ENCODE data around the gene TBC1D12. TPM values are rescaled to one million over a fixed set of nuclear protein-coding genes. Genes with fewer than 3 reads are reported as not detected.

The TBC1D12 gene
- total RNA-seq, 2 experiments from 2014 or later, result 0.27 to 0.42 TPM

- no peaks in the 10 kb centered on the region for H3K36me3 Mint-ChIP-seq (ENCODE audit: low read depth)
- peaks cover 48% of the 10 kb centered on the region for H3K27me3 Mint-ChIP-seq
- no peak overlapping the region for H3K27ac Mint-ChIP-seq
- Histone ChIP-seq H3K27ac (ENCODE audit: low read depth in 1 of 2, low read length in 2 of 2) (no peak overlapping the region), H3K27me3 (ENCODE audit: control insufficient read depth in 1 of 2, insufficient read depth in 2 of 2, low read length in 2 of 2) (peaks cover 0 to 3% of the 10 kb centered on the region in 2 experiments), H3K4me1 (ENCODE audit: insufficient read depth, low read length) (no peaks in the 10 kb centered on the region), H3K4me3 (ENCODE audit: low read length) (no peak overlapping the region), H3K36me3 (ENCODE audit: insufficient read depth, low read length) (no peaks in the 10 kb centered on the region), H3K9me3 (ENCODE audit: control insufficient read depth in 1 of 2, insufficient read depth in 1 of 2, low read length in 2 of 2) (peaks cover 0 to 3% of the 10 kb centered on the region in 2 experiments)
- CTCF ChIA-PET, result no interaction called here
- TF ChIP-seq, protein P1, sequence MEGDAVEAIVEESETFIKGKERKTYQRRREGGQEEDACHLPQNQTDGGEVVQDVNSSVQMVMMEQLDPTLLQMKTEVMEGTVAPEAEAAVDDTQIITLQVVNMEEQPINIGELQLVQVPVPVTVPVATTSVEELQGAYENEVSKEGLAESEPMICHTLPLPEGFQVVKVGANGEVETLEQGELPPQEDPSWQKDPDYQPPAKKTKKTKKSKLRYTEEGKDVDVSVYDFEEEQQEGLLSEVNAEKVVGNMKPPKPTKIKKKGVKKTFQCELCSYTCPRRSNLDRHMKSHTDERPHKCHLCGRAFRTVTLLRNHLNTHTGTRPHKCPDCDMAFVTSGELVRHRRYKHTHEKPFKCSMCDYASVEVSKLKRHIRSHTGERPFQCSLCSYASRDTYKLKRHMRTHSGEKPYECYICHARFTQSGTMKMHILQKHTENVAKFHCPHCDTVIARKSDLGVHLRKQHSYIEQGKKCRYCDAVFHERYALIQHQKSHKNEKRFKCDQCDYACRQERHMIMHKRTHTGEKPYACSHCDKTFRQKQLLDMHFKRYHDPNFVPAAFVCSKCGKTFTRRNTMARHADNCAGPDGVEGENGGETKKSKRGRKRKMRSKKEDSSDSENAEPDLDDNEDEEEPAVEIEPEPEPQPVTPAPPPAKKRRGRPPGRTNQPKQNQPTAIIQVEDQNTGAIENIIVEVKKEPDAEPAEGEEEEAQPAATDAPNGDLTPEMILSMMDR (IDR thresholded peaks at IDR 0.05), result no peak
- POLR2A ChIA-PET, result no interaction called here
- no peak overlapping the region for H3K4me3 Mint-ChIP-seq
- ATAC-seq (ENCODE audit: poor library complexity) (no peak), DNase-seq (no peak)
- H3K4me1 Mint-ChIP-seq (ENCODE audit: low read depth), result no peaks in the 10 kb centered on the region
- intact Hi-C loops (cut with DNase I, micrococcal nuclease), result no loop called here
- peaks cover 3% of the 10 kb centered on the region for H3K9me3 Mint-ChIP-seq
Measured at GRCh38 chr10:94420516-94420915, 18.2 kb downstream of the TBC1D12 start.

DNA sequence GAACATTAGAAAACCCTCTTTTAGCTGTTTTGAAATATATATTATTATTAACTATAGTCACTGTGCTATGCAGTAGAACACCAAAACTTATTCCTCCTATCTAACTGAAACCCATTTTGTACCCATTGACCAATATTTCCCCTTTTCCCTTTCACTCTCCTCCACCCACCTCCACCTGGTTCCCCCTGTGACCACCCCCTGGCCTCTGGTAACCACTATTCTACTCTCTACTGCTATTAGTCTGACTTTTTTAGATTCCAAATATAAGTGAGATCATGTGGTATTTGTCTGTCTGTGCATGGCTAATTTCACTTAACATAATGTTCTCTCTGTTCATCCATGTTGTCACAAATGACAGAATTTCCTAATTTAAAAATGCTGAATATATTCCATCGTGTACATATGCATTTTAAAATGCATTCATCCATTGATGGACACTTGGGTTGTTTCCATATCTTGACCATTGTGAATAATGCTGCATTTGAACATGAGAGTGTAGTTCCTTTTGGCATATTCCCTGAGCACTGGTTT, 18.7 kb downstream of the TBC1D12 start:
- Mint-ChIP-seq H3K27me3 (peaks cover 53% of the 10 kb centered on the region), H3K9me3 (peaks cover 3% of the 10 kb centered on the region), H3K4me1 (ENCODE audit: low read depth) (no peaks in the 10 kb centered on the region), H3K36me3 (ENCODE audit: low read depth) (no peaks in the 10 kb centered on the region), H3K27ac (no peak overlapping the region), H3K4me3 (no peak overlapping the region)
- intact Hi-C loops (cut with DNase I, micrococcal nuclease), result no loop called here
- ChIA-PET POLR2A (no interaction called here), CTCF (no interaction called here)
- Histone ChIP-seq H3K36me3 (ENCODE audit: insufficient read depth, low read length) (no peaks in the 10 kb centered on the region), H3K4me1 (ENCODE audit: insufficient read depth, low read length) (no peaks in the 10 kb centered on the region), H3K27me3 (ENCODE audit: control insufficient read depth in 1 of 2, insufficient read depth in 2 of 2, low read length in 2 of 2) (peaks cover 0 to 3% of the 10 kb centered on the region in 2 experiments), H3K4me3 (ENCODE audit: low read length) (no peak overlapping the region), H3K9me3 (ENCODE audit: control insufficient read depth in 1 of 2, insufficient read depth in 1 of 2, low read length in 2 of 2) (peaks cover 2 to 3% of the 10 kb centered on the region in 2 experiments), H3K27ac (ENCODE audit: low read depth in 1 of 2, low read length in 2 of 2) (no peak overlapping the region)
- DNase-seq, result no peak
- TF ChIP-seq, protein P1 (IDR thresholded peaks at IDR 0.05), result no peak
- no peak for ATAC-seq (ENCODE audit: poor library complexity)

- DNase-seq, result no peak
- no peaks in the 10 kb centered on the region for H3K36me3 ChIP-seq (ENCODE audit: insufficient read depth, low read length)
- no peak overlapping the region for H3K27ac ChIP-seq (ENCODE audit: low read depth in 1 of 2, low read length in 2 of 2)
- H3K4me3 ChIP-seq (ENCODE audit: low read length), result no peak overlapping the region
- no peaks in the 10 kb centered on the region for H3K4me1 ChIP-seq (ENCODE audit: insufficient read depth, low read length)
- TF ChIP-seq, protein P1 (IDR thresholded peaks at IDR 0.05), result no peak
- Mint-ChIP-seq H3K4me3 (no peak overlapping the region), H3K27me3 (peaks cover 56% of the 10 kb centered on the region), H3K27ac (no peak overlapping the region), H3K9me3 (peaks cover 8% of the 10 kb centered on the region), H3K4me1 (ENCODE audit: low read depth) (no peaks in the 10 kb centered on the region), H3K36me3 (ENCODE audit: low read depth) (no peaks in the 10 kb centered on the region)
- peaks cover 3 to 4% of the 10 kb centered on the region in 2 experiments for H3K9me3 ChIP-seq (ENCODE audit: control insufficient read depth in 1 of 2, insufficient read depth in 1 of 2, low read length in 2 of 2)
- intact Hi-C loops (cut with DNase I, micrococcal nuclease), result no loop called here
- no peak for ATAC-seq (ENCODE audit: poor library complexity)
- ChIA-PET CTCF (no interaction called here), POLR2A (no interaction called here)
- peaks cover 0 to 3% of the 10 kb centered on the region in 2 experiments for H3K27me3 ChIP-seq (ENCODE audit: control insufficient read depth in 1 of 2, insufficient read depth in 2 of 2, low read length in 2 of 2)
Measured at GRCh38 chr10:94423627-94424026, 21.3 kb downstream of the TBC1D12 start.

Data from CD4-positive, alpha-beta T cell (primary cell).